ENCODE data around the gene SUCLG1. TPM values are rescaled to one million over a fixed set of nuclear protein-coding genes. Genes with fewer than 3 reads are reported as not detected.

SUCLG1 gene
- total RNA-seq, 1 donor from 2014 or later: 50.6 TPM

DNA sequence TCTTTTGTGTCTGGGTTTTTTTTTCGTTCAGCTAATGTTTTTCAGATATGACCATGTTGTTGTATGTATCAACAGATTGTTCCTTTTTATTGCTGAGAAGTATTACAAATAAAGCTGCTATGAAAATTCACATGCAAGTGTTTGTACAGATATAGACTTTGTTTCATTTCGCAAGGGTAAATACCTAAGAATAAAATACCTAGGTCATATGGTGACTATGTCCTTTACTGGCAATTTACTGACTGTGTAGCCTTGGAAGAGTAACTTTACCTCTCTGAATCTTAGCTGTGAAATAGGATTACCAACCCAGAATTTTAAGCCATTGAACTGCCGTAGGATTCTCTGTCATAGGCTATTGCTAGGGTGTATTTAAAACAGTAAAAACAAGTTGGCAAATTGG is 38.2 kb upstream of the SUCLG1 start:
- no peak overlapping the region for H3K9ac ChIP-seq (ENCODE audit: low read length)
- no peaks in the 10 kb centered on the region for H3K36me3 Mint-ChIP-seq (ENCODE audit: low read depth, unreplicated experiment)
- no peak overlapping the region for H2AFZ ChIP-seq (ENCODE audit: low read depth, low read length)
- no peak overlapping the region for H3K27ac Mint-ChIP-seq (ENCODE audit: unreplicated experiment)
- H3K27ac ChIP-seq (ENCODE audit: low read depth, low read length): no peak overlapping the region
- no peak overlapping the region for H3K4me2 ChIP-seq (ENCODE audit: low read length)
- no peak overlapping the region for H3K4me3 ChIP-seq (ENCODE audit: insufficient read depth, low read depth, low read length)
- no peaks in the 10 kb centered on the region for H4K20me1 ChIP-seq (ENCODE audit: insufficient read depth, low read length)
- no peaks in the 10 kb centered on the region for H3K9me3 ChIP-seq (ENCODE audit: insufficient read depth, low read depth, low read length)
- peaks cover 12% of the 10 kb centered on the region for H3K4me1 ChIP-seq (ENCODE audit: insufficient read depth, low read length)
- no peak for TF ChIP-seq CTCF (IDR thresholded peaks at IDR 0.05; ENCODE audit: insufficient read depth, low read depth, low read length)
- no peak for TF ChIP-seq EZH2 (IDR thresholded peaks at IDR 0.05; ENCODE audit: insufficient read depth, low read length)
- DNase-seq (ENCODE audit: low read depth) (no peak), FAIRE-seq (peak; percentile 47)
- no peaks in the 10 kb centered on the region for H3K27me3 Mint-ChIP-seq (ENCODE audit: low read depth, unreplicated experiment)
- no peaks in the 10 kb centered on the region for H3K36me3 ChIP-seq (ENCODE audit: insufficient read depth, low read length)
- H3K27me3 ChIP-seq (ENCODE audit: insufficient read depth, low read length): no peaks in the 10 kb centered on the region
- no peak overlapping the region for H3K4me3 Mint-ChIP-seq (ENCODE audit: unreplicated experiment)
- H3K4me1 Mint-ChIP-seq (ENCODE audit: low read depth, unreplicated experiment): peaks cover 5% of the 10 kb centered on the region
- H3K9me3 Mint-ChIP-seq (ENCODE audit: unreplicated experiment): no peaks in the 10 kb centered on the region
- H3K79me2 ChIP-seq (ENCODE audit: insufficient read depth, low read length): no peaks in the 10 kb centered on the region

DNA sequence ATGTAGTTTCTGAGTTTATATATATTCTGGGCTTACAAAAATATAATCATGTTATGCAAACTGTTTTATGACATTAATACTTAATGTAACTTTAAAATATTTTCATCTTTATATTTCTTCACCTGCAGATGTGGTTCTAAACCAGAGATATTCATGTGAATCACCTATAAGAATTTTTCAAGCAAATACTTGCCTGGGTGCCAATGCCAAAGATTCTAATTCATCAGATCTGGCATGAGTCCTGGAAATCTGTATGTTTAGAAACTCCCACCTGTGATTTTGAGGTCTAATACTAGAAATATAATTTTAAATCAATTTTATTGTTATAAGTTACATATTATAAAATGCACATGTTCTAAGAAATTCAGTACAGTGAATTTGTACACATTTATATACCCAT is 37.3 kb upstream of the SUCLG1 start:
- Histone ChIP-seq H3K36me3 (ENCODE audit: insufficient read depth, low read length) (no peaks in the 10 kb centered on the region), H4K20me1 (ENCODE audit: insufficient read depth, low read length) (no peaks in the 10 kb centered on the region), H3K9me3 (ENCODE audit: insufficient read depth, low read depth, low read length) (no peaks in the 10 kb centered on the region), H3K4me3 (ENCODE audit: insufficient read depth, low read depth, low read length) (no peak overlapping the region), H3K4me2 (ENCODE audit: low read length) (no peak overlapping the region), H3K9ac (ENCODE audit: low read length) (no peak overlapping the region), H2AFZ (ENCODE audit: low read depth, low read length) (no peak overlapping the region), H3K4me1 (ENCODE audit: insufficient read depth, low read length) (peaks cover 12% of the 10 kb centered on the region), H3K27ac (ENCODE audit: low read depth, low read length) (no peak overlapping the region), H3K79me2 (ENCODE audit: insufficient read depth, low read length) (no peaks in the 10 kb centered on the region), H3K27me3 (ENCODE audit: insufficient read depth, low read length) (no peaks in the 10 kb centered on the region)
- H3K27ac Mint-ChIP-seq (ENCODE audit: unreplicated experiment): no peak overlapping the region
- H3K9me3 Mint-ChIP-seq (ENCODE audit: unreplicated experiment): no peaks in the 10 kb centered on the region
- H3K27me3 Mint-ChIP-seq (ENCODE audit: low read depth, unreplicated experiment): no peaks in the 10 kb centered on the region
- DNase-seq (ENCODE audit: low read depth): no peak
- TF ChIP-seq CTCF (IDR thresholded peaks at IDR 0.05; ENCODE audit: insufficient read depth, low read depth, low read length) (no peak), EZH2 (IDR thresholded peaks at IDR 0.05; ENCODE audit: insufficient read depth, low read length) (no peak)
- no peaks in the 10 kb centered on the region for H3K36me3 Mint-ChIP-seq (ENCODE audit: low read depth, unreplicated experiment)
- no peak overlapping the region for H3K4me3 Mint-ChIP-seq (ENCODE audit: unreplicated experiment)
- no peak for FAIRE-seq
- H3K4me1 Mint-ChIP-seq (ENCODE audit: low read depth, unreplicated experiment): peaks cover 5% of the 10 kb centered on the region

DNA sequence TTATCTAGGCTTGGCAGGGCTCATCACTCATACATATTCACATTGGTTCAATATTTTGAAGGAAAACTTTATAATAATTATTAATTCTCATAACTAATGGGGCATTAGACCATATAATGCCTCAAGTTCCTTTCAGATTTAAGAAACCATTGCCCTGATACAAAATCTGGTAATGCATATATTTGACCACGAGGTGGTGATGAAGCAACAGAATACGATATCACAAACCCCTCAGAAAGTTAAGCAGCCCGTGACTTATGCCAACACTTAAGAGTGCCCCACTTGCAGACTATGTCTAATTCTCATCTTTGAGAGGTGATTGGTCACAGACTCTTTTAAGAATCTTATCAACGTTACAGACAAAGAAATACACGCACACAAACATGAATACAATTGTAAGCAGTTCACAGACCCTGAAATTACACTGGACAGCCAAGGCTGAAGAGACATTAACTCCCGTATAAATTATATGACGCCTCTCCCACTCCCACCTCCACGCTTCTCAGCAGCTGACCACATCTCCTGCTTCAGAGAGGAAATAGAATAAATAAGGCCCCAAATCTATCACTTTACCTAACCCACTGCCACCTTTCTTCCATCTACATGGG is 36.6 kb upstream of the SUCLG1 start:
- no peaks in the 10 kb centered on the region for H3K27me3 ChIP-seq (ENCODE audit: insufficient read depth, low read length)
- peaks cover 12% of the 10 kb centered on the region for H3K4me1 ChIP-seq (ENCODE audit: insufficient read depth, low read length)
- H3K79me2 ChIP-seq (ENCODE audit: insufficient read depth, low read length): no peaks in the 10 kb centered on the region
- no peaks in the 10 kb centered on the region for H3K27me3 Mint-ChIP-seq (ENCODE audit: low read depth, unreplicated experiment)
- H3K27ac Mint-ChIP-seq (ENCODE audit: unreplicated experiment): no peak overlapping the region
- no peaks in the 10 kb centered on the region for H4K20me1 ChIP-seq (ENCODE audit: insufficient read depth, low read length)
- H3K4me1 Mint-ChIP-seq (ENCODE audit: low read depth, unreplicated experiment): peaks cover 5% of the 10 kb centered on the region
- FAIRE-seq (peak; percentile 95), DNase-seq (ENCODE audit: low read depth) (peak; percentile 47)
- H3K4me2 ChIP-seq (ENCODE audit: low read length): no peak overlapping the region
- TF ChIP-seq CTCF (IDR thresholded peaks at IDR 0.05; ENCODE audit: insufficient read depth, low read depth, low read length) (peak; percentile 76), EZH2 (IDR thresholded peaks at IDR 0.05; ENCODE audit: insufficient read depth, low read length) (no peak)
- H3K4me3 Mint-ChIP-seq (ENCODE audit: unreplicated experiment): no peak overlapping the region
- no peak overlapping the region for H3K4me3 ChIP-seq (ENCODE audit: insufficient read depth, low read depth, low read length)
- H3K9ac ChIP-seq (ENCODE audit: low read length): no peak overlapping the region
- H3K36me3 Mint-ChIP-seq (ENCODE audit: low read depth, unreplicated experiment): no peaks in the 10 kb centered on the region
- no peaks in the 10 kb centered on the region for H3K9me3 ChIP-seq (ENCODE audit: insufficient read depth, low read depth, low read length)
- no peak overlapping the region for H3K27ac ChIP-seq (ENCODE audit: low read depth, low read length)
- no peak overlapping the region for H2AFZ ChIP-seq (ENCODE audit: low read depth, low read length)
- H3K9me3 Mint-ChIP-seq (ENCODE audit: unreplicated experiment): no peaks in the 10 kb centered on the region
- no peaks in the 10 kb centered on the region for H3K36me3 ChIP-seq (ENCODE audit: insufficient read depth, low read length)

Data from astrocyte (in vitro differentiated cells and primary cell).